Prostate gland (tissue), 2 donors: Measurements from ENCODE around the gene BUD23. TPM values are rescaled to one million over a fixed set of nuclear protein-coding genes. Genes with fewer than 3 reads are reported as not detected.
A peak's percentile ranks its signal among the peaks of the same experiment; 100 is the strongest.

Experiments
- DNase-seq: peaks from one replicate; pipeline ENCODE4 v3.0.0-alpha.2; 2019; ENCODE audit warnings: low spot score
- H3K27ac ChIP-seq, 2 donors: fragments of 200-600 bp; sonication (generic); 2 replicates each; pipeline ENCODE4 v1.5.1; 2017 to 2019
- H3K27me3 ChIP-seq: fragments of 200-600 bp; sonication (generic); replicated peaks from 2 replicates; pipeline ENCODE4 v1.5.1; 2019; ENCODE audit not compliant: insufficient read depth
- H3K36me3 ChIP-seq, 2 donors: fragments of 200-600 bp; sonication (generic); 1 replicate in 1 of 2; 2 replicates in 1 of 2; pipeline versions ENCODE4 v1.5.1 to v1.8.1; 2017 to 2019
- H3K4me1 ChIP-seq: fragments of 200-600 bp; sonication (generic); replicated peaks from 2 replicates; pipeline ENCODE4 v1.5.1; 2019
- H3K4me3 ChIP-seq, 2 donors: fragments of 200-600 bp; sonication (generic); 2 replicates each; pipeline ENCODE4 v1.5.1; 2017 to 2019
- H3K9me3 ChIP-seq: fragments of 200-600 bp; sonication (generic); 2 replicates; pipeline ENCODE4 v1.5.1; 2017
- POLR2A ChIP-seq: fragments of 450-650 bp; IDR thresholded peaks from one replicate; pipeline ENCODE4 v1.6.1; 2016; ENCODE audit warnings: antibody characterized with exemption, mild to moderate bottlenecking
- POLR2AphosphoS5 ChIP-seq: sonication (generic); formaldehyde crosslinking; IDR thresholded peaks from one replicate; pipeline ENCODE4 v1.6.1; 2017; ENCODE audit warnings: antibody characterized with exemption
- WGBS: methylation state at CpG from one replicate; pipeline ENCODE4 v1.1.5; 2018; 5-methylcytosine and 5-hydroxymethylcytosine counted together
- intact Hi-C: fragments of 100-400 bp; cut with DNase I; formaldehyde crosslinking; loops from one replicate; pipeline ENCODE4 v1.14.2; 2022
- microRNA counts, 2 donors: library from miRNA; unstranded; fragments of <30 nt; microRNA quantifications; one replicate each; lab custom pipeline; 2016 to 2017
- microRNA-seq: library from miRNA; unstranded; fragments of <30 nt; microRNA quantifications from one replicate; pipeline ENCODE4, GENCODE V29; 2016
- small RNA-seq, 2 donors: library from RNA; depleted of rRNA; stranded (forward); fragments of <200 nt; gene quantifications; one replicate each; pipeline ENCODE3, GENCODE V24; 2016
- total RNA-seq, 2 donors: library from RNA; depleted of rRNA; stranded (reverse); fragments of >200 nt; gene quantifications; one replicate each; pipeline ENCODE4 v1.1.0, GENCODE V29; 2016
- TF ChIP-seq, protein P1 (sequence below), 4 experiments: fragments of 200-600 bp in 2 of 4; fragments of 450-650 bp in 2 of 4; sonication (generic) in 2 of 4; IDR thresholded peaks; 1 replicate in 3 of 4; 2 replicates in 1 of 4; pipeline ENCODE4 v1.5.1; 2016 to 2019; ENCODE audit warnings: antibody characterized with exemption in 4 of 4, mild to moderate bottlenecking in 2 of 4, moderate library complexity in 2 of 4

Gene BUD23
- total RNA-seq, 2 donors from 2014 or later = 72.3 to 196 TPM

DNA sequence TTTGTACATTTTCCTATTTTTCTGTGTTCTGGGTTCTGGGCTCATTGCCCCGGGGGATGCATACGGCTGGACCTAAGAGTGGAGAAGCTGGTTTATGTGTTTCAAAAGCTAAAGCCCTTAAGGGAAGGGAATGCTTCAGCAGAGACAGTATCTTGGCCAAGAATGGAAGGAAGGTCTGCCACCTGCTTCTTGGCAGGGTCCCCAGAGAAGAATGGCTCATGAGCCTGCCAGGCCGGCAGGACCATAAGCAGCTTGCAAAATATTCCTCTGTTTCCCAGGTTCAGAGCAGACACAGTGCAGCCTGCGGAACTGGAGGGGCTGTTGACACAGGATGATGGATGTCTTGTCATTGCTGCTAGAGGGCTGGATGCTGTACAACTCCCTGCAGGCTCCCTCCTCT, 63.0 kb downstream of the BUD23 start:
- H3K9me3 ChIP-seq = no peaks in the 10 kb centered on the region
- 13% methylated on average over 4 of the region's 4 CpGs for WGBS
- H3K4me1 ChIP-seq = peaks cover 30% of the 10 kb centered on the region
- intact Hi-C loops = no loop called here
- peak overlapping the region; percentile 77 to 92 for H3K27ac ChIP-seq
- no peaks in the 10 kb centered on the region for H3K27me3 ChIP-seq
- peak; percentile 87 for DNase-seq
- peak; percentile 93 for TF ChIP-seq POLR2AphosphoS5
- TF ChIP-seq, protein P1, sequence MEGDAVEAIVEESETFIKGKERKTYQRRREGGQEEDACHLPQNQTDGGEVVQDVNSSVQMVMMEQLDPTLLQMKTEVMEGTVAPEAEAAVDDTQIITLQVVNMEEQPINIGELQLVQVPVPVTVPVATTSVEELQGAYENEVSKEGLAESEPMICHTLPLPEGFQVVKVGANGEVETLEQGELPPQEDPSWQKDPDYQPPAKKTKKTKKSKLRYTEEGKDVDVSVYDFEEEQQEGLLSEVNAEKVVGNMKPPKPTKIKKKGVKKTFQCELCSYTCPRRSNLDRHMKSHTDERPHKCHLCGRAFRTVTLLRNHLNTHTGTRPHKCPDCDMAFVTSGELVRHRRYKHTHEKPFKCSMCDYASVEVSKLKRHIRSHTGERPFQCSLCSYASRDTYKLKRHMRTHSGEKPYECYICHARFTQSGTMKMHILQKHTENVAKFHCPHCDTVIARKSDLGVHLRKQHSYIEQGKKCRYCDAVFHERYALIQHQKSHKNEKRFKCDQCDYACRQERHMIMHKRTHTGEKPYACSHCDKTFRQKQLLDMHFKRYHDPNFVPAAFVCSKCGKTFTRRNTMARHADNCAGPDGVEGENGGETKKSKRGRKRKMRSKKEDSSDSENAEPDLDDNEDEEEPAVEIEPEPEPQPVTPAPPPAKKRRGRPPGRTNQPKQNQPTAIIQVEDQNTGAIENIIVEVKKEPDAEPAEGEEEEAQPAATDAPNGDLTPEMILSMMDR (IDR thresholded peaks at IDR 0.05) = peak in 1 of 4 experiments; percentile 4
- TF ChIP-seq POLR2A = no peak
- no peak overlapping the region for H3K4me3 ChIP-seq
- H3K36me3 ChIP-seq = no peaks in the 10 kb centered on the region

MicroRNAs within 50 kb of the gene (microRNA counts, 767-probe panel; counts per million panel counts)
- 431 to 659 counts per million in 2 donors for microRNA hsa-miR-4284 (lab: Ali Mortazavi, UCI)

Small RNA genes lying within 50 kb of the gene (microRNA-seq; reads per million reads assigned to microRNA genes)
- not detected for gene MIR4284

Small RNA genes lying within 50 kb of the gene (small RNA-seq; reads per million reads assigned to genes)
- gene MIR4284 (0 reads per million in 2 donors), gene RN7SL265P (0 reads per million in 2 donors)

Other genes starting within 250 kb of the BUD23 start
- 1 to 10 TPM; 6.3 to 8.4 TPM for gene FZD9, start 249.8 kb upstream of the BUD23 start, total RNA-seq
- gene BAZ1B, start 161.3 kb upstream of the BUD23 start, total RNA-seq = 10 to 100 TPM; 43.4 to 56.4 TPM
- gene BCL7B, start 125.9 kb upstream of the BUD23 start, total RNA-seq = 100 to 1,000 TPM in 1 of 2 donors, 10 to 100 TPM in 1; 78.7 to 105 TPM
- 100 to 1,000 TPM in 1 of 2 donors, 10 to 100 TPM in 1; 73.5 to 112 TPM for gene TBL2, start 105.0 kb upstream of the BUD23 start, total RNA-seq
- 100 to 1,000 TPM in 1 of 2 donors, 1 to 10 TPM in 1; 9.8 to 123 TPM for gene MLXIPL, start 59.1 kb upstream of the BUD23 start, total RNA-seq
- 10 to 100 TPM in 1 of 2 donors, 1 to 10 TPM in 1; 6.0 to 19.5 TPM for gene VPS37D, start 15.8 kb upstream of the BUD23 start, total RNA-seq
- 10 to 100 TPM; 16.3 to 16.8 TPM for gene DNAJC30, start 144 bp upstream of the BUD23 start, total RNA-seq
- gene STX1A, start 36.1 kb downstream of the BUD23 start, total RNA-seq = 10 to 100 TPM in 1 of 2 donors, 1 to 10 TPM in 1; 6.8 to 15.3 TPM
- 10 to 100 TPM; 55.2 to 87.8 TPM for gene ABHD11, start 55.2 kb downstream of the BUD23 start, total RNA-seq
- 100 to 1,000 TPM; 156 to 176 TPM for gene CLDN3, start 86.7 kb downstream of the BUD23 start, total RNA-seq
- gene CLDN4, start 147.4 kb downstream of the BUD23 start, total RNA-seq = 100 to 1,000 TPM; 162 to 216 TPM
- gene METTL27, start 158.9 kb downstream of the BUD23 start, total RNA-seq = 10 to 100 TPM in 1 of 2 donors, 1 to 10 TPM in 1; 5.9 to 19.8 TPM
- gene TMEM270, start 177.6 kb downstream of the BUD23 start, total RNA-seq = 1 to 10 TPM in 1 of 2 donors, not detected in 1; 4.9 TPM